Stimulated activated CD8-positive, alpha-beta memory T cell treated with anti-CD3 and anti-CD28 coated beads, Interleukin-4, amount 100 ng/mL, for 1 hour (primary cell): Measurements from ENCODE around the gene ARHGAP5.
"Not testable (repeated sequence)": the region's sequence is repeated elsewhere in the genome, so short reads cannot be mapped to it uniquely, and the experiment has no call there.

Experiments used
- DNase-seq, 2 donors: peaks; one replicate each; pipeline ENCODE4 v3.0.0-alpha.2; 2020; ENCODE audit warnings: low read depth in 2 of 2, low spot score in 1 of 2

The ARHGAP5 gene

DNA sequence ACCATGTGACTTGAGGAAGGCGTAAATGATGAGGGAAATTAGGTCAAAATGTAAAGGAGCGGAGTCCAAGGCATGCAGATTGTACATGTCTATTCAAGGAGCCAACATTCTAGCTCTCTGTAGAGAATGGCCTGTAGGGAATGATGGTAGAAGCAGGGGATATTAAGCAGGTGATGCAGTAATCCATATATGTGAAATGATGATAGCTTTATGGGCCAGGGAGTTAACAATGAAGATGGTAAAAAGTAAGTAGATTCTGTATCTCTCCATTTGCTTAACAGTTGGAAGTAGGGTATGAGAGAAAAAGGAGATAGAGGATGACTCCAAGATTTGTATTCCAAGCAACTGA, 33.4 kb downstream of the ARHGAP5 start:
- DNase-seq, result no peak

DNA sequence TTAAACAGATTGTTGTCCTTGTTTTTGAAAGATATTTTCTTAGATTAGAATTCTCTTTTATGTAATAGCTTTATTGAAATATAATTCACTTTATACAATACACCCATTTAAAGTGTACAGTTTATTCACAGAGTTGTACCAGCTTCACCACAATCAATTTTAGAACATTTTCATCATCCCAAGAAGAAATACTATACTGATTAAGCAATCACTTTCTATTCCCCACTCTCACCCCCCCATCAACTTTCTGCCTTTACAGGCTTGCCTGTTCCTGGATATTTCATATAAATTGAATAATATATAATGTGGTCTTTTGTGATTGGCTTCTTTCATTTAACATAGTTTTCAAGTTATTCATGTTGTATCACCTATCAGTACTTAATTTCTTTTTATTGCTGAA, 44.4 kb downstream of the ARHGAP5 start:
- DNase-seq, result no peak

DNA sequence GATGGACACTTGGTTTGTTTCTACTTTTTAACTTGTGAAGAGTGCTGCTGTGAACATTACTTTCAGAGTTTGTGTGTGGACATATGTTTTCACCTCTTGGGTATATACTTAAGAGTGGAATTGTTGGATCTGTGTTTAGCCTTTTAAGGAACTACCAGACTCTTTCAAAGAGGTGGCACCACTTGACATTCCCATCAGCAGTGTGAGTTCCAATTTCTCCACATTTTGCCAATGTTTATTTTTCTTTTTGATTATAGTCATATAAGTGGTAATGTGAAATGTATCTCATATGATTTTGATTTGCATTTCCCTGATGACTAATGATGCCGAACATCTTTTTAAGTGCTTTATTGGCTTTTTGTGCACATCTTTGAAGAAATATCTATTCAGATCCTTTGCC, 44.8 kb downstream of the ARHGAP5 start:
- no peak for DNase-seq

DNA sequence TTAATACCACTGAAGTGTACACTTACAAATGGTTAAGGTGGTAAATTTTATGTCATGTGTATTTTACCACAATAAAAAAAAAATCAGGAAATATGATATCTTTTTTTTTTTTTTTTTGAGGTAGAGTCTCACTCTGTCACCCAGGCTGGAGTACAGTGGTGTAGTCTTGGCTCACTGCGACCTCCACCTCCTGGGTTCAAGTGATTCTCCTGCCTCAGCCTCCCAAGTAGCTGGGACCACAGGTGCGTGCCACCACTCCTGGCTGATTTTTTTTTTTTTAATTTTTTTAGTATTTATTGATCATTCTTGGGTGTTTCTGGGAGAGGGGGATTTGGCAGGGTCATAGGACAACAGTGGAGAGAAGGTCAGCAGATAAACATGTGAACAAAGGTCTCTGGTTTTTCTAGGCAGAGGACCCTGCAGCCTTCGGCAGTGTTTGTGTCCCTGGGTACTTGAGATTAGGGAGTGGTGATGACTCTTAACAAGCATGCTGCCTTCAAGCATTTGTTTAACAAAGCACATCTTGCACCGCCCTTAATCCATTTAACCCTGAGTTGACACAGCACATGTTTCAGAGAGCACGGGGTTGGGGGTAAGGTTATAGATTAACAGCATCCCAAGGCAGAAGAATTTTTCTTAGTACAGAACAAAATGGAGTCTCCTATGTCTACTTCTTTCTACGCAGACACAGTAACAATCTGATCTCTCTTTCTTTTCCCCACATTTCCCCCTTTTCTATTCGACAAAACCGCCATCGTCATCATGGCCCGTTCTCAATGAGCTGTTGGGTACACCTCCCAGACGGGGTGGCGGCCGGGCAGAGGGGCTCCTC, 50.0 kb downstream of the ARHGAP5 start:
- DNase-seq, result not testable (repeated sequence)

DNA sequence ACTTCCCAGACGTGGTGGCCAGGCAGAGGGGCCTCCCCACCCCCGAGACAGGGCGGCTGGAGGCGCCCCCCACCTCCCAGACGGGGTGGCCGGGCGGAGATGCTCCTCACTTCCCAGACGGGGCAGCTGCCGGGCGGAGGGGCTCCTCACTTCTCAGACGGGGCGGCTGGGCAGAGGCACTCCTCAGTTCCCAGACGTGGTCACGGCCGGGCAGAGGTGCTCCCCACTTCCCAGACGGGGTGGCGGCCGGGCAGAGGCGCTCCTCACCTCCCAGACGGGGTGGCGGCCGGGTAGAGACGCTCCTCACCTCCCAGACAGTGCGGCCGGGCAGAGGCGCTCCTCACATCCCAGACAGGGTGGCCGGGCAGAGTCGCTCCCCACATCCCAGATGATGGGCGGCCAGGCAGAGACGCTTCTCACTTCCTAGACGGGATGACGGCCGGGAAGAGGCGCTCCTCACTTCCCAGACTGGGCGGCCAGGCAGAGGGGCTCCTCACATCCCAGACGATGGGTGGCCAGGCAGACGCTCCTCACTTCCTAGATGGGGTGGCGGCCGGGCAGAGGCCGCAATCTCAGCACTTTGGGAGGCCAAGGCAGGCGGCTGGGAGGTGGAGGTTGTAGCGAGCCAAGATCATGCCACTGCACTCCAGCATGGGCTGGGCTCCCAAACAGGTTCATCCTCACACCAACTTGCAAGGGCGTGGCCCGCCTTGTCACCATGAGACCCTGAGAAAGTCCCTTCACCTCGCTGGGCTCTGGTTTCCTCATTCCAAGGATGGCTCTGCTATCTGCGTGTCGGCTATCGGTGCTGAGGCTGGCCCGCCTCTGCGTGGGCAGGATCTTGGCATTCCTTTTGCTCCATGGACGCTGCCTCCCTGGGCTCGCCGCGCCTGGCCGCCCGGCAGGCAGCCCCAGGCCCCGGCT, 50.9 kb downstream of the ARHGAP5 start:
- DNase-seq, result not testable (repeated sequence)

DNA sequence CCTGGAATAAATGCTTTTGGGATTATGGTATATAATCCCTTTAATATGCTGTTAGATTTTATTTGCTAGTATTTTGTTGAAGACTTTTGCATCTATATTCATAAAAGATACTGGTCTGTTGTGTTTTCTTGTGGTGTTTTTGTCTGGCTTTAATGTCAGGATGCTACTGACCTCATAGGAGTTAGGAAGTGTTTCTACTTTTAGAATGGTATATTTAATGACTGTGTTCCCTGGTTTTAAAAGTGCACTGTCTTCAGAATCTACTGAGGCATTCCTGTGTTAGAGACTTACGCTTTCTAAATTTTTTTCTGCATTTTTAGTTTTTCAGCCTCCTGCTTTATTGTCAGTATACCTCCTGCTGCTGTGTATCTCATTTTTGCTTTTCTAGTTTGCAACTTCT, 51.6 kb downstream of the ARHGAP5 start:
- no peak for DNase-seq

DNA sequence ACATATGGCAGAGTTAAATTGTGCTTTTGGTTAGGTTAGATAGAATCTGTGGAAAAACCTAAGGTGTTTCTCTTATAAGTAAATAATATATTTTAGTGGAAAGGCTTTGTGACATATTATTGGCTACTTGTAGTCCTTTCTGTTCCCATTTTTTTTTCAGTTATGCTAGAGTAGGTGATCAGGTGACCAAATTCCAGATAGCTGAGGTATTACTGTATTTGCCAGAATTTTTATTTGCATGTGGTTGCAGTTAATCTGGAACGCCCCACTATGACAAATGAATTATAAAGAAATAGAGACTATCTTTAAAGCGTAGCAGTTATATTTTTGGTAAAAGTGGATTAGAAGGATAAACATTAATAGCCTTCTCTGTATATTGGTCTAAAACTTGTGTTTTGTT, 52.0 kb downstream of the ARHGAP5 start:
- no peak for DNase-seq

DNA sequence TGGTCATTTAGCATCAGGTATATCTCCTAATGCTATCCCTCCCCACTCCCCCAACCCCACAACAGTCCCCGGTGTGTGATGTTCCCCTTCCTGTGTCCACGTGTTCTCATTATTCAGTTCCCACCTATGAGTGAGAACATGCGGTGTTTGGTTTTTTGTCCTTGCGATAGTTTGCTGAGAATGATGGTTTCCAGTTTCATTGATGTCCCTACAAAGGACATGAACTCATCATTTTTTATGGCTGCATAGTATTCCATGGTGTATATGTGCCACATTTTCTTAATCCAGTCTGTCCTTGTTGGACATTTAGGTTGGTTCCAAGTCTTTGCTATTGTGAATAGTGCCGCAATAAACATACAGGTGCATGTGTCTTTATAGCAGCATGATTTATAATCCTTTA, 54.6 kb downstream of the ARHGAP5 start:
- DNase-seq, result not testable (repeated sequence)

DNA sequence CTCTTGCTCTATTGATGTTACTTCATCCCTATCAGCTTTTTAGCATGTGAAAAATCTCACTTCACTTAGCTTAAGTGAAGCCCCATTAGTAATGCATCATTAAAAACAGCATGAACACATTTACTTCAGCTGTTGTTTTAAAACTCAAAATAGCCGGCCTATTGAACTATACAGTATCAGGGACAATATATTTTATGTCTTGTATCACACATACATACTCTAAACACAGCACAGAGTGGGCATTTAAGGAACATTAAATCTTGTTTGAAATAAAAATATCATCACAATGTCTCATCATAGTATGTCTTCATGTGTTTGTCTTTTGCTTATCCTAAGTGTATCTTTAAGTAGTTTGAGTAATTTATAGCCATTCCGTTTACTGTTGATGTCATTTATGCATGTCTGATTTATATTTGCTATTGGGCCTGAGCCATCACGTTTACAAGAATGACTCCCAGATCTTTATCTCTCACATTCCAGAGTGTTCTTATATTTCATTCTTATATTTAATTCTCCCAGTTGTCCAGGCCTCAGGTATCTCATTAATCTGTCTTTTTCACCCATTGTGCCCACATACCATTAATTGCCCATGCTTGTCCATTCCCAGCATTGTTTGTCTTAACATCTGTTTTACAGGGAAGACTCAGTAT, 57.5 kb downstream of the ARHGAP5 start:
- no peak for DNase-seq

DNA sequence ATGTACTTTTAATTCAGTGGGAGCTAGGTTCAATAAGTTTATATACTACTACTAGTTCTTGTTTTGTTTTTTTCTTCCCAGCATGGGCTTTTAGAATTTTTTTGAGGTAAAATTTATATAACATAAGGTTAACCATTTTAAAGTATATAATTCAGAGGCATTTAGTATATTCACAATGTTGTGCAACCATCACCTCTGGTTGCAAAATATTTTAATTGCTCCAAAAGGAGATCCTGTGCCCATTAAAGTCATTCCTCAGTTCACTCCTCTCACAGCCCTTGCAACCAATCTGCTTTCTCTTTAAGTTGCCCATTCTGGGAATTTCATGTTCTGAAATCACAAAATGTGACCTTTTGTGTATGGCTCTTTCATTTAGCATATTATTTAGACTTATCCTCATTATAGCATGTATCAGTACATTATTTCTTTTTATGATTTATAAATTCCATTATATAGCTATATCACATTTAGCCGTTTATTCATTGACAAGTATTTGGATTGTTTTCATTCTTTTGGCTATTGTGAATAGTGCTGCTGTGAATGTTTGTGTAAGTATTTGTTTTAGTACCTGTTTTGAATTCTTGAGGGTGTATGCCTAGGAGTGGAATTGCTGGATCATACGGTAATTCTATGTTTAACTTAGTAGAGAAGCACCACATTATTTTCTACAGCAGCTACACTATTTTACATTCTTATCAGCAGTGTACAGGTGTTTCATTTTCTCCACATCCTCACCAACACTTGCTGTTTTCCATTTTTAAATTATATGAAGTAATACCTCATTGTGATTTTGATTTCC, 59.1 kb downstream of the ARHGAP5 start:
- no peak for DNase-seq

DNA sequence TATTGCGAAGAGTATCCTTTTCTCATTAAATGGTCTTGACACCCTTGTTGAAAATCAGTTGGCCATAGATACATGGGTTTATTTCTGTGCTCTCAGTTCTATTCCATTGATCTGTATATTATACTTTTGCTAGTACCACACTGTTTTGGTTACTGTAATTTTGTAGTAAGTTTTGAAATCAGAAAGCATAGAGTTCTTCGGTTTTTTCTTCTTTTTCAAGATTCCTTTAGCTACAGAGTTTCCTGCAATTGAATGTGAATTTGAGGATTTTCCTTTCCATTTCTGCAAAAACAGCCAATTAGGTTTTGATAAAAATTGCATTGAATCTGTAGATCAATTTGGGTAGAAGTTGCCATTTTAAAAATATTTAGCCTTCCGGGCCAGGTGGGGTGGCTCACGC, 60.2 kb downstream of the ARHGAP5 start:
- DNase-seq, result no peak

DNA sequence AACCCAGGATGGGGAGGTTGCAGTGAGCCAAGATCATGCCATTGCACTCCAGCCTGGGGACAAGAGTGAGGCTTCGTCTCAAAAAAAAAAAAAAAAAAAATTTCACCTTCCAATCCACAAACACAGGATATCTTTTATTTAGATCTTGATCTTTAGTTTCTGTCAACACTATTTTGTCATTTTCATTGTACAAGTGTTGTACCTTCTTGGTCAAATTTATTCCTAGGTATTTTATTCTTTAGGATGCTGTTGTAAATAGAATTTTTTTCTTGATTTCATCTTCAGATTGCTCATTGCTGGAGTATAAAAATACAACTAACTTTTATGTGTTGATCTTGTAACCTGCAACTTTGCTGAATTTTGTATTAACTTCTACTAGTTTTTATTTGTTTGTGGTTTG, 60.8 kb downstream of the ARHGAP5 start:
- no peak for DNase-seq

DNA sequence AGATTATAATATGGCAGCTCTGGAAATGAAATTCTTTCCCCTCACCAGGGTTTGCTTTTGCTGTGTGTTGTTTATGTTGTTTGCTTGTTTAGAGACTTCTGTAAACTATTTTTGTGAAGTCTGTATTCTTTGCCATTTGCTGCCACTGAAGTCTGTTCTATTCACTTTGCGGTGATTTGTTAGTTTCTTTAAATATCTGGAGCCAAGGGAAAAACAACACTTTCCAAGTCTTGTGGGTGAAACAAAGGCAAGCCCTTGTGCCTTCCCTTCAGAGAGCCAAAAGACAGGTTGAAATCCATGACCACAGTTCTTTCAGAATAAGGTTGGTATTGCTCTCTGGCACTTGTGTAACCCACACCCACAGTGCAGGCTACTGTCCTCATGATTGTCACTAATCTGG, 65.2 kb downstream of the ARHGAP5 start:
- no peak for DNase-seq

DNA sequence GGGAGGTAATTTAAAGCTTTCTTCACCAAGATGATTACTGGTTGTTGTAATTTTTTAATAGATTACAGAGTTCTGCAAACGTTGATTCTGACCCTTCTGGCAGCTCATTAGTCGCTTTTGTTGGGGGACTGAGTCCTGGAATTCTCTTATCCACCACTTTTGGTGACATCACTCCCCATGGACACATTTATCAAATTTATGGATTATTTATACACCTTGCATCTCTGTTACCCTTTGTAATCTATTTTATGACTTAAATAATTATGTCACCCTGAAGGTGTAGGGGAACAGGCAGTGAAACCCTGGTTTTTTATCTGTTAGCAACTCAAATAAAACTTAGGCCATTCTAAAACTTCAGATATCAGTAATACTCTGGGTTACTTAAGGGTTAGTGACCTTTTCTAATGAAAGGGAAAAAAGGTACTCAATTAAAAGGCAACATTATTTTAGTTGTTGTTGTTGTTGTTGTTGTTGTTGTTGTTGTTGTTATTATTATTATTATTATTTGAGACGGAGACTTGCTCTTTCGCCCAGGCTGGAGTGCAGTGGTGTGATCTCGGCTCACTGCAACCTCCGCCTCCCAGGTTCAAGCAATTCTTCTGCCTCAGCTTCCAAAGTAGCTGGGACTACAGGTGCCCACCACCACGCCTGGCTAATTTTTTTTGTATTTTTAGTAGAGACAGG, 65.8 kb downstream of the ARHGAP5 start:
- DNase-seq, result no peak

DNA sequence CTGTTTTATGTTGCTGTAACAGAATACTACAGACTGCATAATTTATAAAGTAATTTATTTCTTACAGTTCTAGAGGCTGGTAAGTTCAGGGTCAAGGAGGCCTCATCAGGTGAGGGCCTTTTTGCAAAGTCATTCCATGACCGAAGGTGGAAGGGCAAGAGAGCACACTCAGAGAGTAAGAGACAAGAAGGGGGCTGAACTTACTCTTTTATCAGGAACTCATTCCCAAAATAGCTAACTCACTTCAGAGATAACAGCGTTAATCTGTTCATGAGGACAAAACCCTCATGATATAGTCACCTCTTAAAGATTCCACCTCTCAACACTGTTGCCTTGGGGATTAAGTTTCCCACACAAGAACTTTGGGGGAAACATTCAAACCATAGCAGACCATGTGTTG, 73.3 kb downstream of the ARHGAP5 start:
- DNase-seq, result no peak

DNA sequence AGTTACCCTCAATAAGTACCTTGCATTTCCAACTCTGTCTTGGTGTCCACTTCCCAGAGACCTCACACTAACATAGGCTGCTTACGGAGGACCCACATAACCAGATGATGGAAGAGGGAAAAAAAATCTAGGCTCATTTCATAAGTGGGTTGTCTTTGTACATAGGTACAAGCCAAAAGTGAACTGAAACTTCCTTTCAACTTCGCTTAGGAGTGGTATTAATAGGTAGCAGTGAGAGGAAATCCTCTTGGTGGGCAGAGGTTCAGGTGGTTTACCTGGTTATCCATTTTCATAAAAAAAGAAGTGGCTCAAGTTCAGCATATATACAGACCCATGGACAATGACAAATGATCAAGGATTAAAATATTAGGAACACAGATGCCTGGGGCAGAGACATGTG, 88.9 kb downstream of the ARHGAP5 start:
- no peak for DNase-seq

DNA sequence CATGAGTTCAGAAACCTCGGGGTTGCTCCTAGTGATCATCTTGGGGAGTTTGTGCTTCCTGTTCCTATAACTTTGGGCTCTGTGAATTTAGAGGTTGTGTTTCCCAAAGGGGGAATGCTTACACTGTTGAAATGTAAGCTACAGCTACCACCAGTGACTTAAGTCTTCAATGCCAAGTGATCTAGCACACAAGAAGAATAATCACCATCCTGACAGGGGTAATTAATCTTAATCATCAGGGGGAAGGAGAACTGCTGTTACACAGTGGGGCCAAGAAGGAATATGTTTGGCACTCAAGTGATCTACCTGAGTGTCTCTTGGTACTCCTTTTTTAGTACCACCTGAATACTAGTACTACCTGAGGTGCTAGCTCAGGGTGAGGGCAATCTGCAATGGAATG, 89.8 kb downstream of the ARHGAP5 start:
- no peak for DNase-seq

DNA sequence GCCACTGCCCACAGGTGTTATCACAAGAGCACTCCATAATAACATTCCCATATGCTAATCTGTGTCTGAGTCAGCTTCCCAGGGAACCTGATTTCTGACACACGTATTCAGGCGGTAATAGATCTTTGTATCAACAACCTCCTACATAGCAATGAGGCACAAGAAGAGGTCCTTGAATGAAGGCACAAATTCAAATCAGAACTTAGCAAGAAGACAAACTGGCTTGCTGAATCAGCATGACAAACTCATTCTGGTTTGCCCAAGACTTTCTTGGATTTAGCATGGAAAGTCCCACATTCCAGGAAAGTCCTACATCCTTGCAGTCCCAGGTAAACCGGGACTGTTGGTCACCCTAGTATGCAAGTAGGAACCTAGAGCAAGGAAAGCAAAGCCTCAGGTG, 90.8 kb downstream of the ARHGAP5 start:
- no peak for DNase-seq

DNA sequence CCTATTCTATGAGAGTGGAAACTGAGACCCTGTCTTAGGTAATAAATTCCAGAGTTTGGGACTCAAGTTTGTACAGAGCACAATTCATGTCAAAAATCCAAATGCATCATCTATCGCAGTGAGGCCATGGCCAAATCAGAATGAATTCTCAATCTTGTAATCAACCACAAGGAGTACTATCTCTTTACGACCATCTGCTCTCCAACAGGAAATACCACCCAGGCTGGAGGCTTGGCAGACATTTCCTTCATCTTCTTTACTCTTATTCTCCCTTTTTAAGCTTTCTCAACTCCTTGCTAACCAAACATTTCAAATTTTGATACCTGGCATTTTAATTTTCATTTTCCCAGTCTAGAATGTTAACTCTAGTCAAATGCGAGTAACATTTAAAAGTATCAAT, 92.1 kb downstream of the ARHGAP5 start:
- no peak for DNase-seq

DNA sequence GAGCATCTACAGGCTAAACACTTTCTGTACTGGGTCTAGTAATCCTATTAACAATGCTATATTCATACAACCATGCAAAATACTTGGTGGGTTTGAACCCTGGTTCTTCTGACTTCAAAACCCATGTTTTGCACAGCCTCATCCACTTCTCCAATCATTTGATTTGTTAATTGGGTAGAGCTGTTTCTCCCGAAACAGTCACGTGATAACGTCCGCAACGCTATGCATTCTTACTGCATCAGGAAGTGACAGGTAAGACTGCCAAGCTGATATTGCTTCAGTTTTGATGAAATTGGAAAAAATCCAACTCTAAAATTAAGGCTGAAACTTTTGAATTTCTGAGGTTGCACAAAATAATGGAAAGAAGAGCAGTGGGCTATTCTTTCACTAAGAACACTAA, 94.4 kb downstream of the ARHGAP5 start:
- no peak for DNase-seq
